Midbrain (tissue), 1 donor: ENCODE measurements around the gene APP.

Source experiments
- DNase-seq: peaks from one replicate; lab custom pipeline; 2025; lab: John Stamatoyannopoulos, UW

Gene APP

DNA sequence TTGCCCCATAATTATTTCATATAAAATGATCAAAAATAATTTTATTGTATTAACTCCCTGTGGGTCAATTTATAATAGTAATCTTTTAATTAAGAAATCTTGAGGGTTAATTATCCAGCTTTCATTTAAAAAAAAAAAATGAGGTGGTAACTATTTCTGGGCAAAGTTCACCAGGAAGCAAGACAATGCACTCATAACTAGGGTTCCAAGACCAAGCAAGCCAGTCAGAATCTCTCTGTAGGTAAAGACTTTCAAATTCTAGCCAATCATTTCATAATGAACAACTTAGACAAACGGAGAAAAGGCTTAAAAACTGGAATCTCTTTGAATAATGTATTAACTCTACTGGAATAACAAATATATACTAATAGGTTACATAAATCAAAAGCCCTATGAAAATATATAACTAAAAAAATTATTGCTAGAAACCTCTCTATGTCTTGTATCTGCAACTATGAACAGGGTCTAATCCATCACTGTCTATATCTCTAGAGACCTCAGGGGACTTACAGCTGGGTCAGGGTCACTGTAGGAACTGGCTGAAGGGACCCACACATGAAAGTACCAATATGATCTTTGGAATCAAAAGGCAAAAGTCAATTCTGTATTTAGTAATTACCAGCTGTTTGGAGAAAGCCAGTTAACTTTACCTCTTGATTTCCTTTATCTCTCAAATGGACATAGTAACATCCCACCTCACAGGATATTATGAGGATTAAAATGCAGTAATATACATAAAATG lies 43.3 kb downstream of the APP start:
- DNase-seq = no peak

DNA sequence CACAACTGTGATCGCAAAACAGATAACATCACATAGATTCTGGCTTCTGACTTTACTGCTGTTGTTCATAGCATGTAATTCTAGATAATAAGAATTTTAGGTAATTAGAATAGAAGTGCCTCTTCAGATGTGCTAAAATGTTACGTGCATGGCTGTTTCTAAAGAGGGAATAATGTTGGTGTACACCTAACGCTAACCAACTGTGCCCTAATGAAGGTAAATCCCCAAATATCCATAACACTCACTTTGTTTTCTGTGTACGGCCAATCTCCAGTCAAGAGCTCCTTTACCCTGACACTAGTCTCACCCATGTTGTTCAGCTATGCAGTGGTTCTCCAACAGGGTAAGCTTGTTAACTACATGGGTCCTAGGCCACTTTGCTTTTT lies 44.4 kb downstream of the APP start:
- no peak for DNase-seq

DNA sequence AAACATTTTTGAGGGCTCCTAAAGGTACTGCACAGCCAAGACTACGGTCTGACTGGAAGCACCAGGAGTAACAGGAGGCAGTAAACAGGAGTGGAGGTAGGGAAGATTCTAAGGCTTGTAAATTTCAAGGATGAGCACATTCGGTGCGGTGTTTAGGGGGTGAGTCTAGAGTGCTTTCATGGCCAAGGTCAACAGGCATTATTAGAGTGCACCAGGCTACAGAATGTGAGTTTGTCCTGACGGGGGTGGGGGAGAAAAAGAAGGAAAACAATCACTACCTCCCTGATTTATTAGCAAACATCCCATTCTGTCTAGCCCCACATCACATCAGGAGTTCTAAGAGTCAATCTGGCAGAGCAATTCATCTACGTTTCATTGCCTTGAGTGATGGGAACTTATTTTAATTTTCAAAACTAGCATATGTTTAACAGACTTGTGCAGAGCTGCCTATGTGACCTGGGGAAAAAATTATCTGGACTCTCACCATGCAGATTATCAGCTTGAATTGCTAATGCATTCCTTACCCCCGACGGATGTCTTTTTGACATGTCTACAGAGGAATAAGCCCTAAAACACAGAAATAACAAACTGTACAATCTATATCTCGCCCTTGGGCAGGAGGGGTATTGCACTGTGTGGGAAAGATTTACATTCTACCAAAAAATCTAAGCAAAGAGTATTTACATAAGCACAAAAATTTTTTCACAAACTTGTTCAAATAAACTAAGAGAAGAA lies 45.0 kb downstream of the APP start:
- no peak for DNase-seq

DNA sequence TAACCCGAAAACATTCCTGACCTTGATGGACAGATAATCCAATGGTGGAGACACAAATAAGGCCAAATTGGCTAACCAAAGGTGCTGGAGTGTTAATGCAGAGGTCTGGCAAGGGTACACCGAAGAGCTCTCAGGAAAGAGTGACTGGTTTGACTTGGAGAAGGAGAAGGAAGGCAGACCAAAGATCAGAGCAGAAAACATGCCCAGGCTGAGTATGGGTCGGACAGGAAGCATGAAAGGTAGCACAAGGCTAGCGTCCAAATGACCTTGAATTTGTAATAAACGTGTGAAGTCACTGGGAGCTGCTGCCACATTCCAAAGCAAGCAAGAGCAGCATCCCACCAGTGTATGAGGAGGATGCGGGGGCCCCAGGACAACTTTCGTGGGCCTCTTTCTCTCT lies 45.7 kb downstream of the APP start:
- no peak for DNase-seq

DNA sequence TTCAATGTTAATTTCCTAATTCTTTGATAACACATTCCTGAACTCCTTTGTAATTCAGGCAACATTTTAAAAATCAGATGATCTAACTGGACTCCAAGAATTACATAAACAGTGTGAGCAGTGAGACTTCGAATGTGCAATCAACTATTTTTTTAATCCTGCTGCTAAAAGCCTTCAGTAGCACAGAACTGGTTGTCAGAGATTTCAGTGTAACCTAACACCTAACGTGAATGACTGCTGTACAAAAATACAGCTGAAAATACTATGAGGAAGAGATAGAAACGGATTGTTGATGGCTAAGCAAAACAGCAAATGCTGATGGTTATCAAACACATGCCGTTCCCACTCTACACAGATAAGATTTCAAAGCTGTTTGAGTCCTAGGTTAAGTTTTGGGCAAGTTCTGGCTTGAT lies 46.1 kb downstream of the APP start:
- DNase-seq = no peak

DNA sequence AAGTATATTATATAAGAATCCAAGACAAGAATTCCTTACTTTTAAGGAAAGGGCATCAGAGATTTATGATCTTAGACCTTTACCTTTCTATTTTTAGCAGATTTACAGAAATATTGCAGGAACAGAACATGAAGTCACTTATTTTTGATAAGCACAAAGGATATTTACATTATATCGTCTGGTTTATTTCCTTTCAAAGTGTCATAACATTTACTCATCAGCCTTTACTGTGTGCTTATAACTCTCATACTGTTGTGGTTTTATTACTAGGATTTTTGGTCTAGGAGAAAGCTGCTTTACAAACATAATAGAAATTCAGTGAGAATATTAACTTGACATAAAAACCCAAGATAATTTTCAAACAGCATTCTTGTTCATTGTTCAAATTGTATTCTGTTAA lies 47.6 kb downstream of the APP start:
- no peak for DNase-seq

DNA sequence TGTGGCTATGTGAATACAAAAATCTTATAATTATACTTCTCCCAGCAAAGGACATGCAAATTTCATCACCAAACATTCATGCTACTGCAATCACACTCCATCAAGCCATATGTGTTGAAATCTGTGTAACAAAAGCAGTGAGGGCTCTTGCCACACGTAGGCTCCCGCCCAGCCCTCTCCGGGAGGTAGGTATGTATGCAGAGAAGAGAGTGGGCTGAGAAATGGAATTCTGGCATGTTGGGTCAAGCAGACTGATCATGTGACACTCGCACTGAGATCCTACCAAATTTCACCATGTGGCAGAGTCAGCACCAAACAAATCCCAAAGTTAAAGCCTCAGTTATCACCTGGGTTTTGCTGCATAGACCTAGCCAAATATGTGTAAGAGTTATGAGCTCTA lies 49.7 kb downstream of the APP start:
- DNase-seq = no peak

DNA sequence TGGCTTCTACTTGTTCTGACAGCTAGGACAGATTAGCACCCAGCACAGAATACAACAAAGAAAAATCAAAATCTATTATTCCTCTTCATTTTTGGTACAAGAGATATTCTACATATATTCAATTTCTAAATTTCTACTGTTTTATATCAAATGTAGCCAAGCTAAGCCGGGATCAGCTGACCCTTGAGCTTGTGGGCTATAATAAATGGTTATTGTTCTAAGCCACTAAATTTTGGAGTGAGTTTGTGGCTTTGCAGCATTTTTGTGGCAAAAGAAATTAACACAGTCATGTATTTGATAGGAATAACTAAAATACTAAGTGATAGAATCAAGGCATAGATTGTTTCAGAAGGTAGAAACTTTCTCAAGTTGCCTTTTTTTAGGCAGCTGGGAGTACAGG lies 50.7 kb downstream of the APP start:
- DNase-seq = no peak

DNA sequence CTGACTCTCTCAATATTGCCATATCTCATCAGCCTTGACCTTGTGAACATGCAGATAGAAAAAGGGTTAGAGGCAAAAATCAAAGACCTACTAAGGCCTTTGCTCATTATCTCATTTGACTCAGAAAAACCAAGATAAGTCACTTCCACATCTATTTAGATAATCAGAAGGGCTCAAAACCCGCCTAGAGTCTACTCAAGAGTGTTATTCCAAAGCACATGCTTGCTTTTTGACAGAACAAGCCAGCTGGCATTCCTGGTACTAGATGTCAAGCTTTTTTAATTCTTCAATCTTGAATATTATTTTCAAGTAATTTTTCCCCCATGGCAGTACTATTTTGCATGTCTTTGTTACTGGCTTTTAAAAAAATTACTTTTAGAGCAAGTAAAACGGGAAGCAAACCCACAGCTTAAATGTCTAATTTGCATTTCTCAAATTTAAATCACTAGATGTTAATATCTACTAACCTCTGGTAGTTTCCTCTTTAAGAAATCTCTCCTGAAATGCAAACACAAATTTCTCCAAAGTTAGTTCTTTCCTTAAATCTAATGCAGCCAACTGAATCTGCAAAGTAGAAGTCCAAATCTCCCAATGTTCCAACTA lies 51.5 kb downstream of the APP start:
- DNase-seq = no peak

DNA sequence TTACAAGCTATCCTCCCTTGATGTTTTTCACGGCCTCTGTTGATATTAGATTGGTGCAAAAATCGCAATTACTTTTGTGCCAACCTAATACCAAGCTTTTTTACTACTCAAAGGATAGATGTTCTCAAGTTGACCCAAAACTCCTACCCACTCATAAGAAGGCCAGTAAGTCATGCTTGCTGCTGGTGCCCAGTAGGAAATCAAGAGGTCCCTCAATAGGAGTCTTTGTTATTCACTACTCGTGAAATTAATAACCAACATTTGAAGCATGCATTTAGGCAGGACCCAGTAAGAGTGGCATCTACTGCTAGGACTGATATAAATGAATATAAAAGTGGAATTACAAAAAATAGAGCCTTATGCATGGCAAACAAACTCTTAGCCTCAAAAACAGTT lies 52.6 kb downstream of the APP start:
- DNase-seq = no peak

DNA sequence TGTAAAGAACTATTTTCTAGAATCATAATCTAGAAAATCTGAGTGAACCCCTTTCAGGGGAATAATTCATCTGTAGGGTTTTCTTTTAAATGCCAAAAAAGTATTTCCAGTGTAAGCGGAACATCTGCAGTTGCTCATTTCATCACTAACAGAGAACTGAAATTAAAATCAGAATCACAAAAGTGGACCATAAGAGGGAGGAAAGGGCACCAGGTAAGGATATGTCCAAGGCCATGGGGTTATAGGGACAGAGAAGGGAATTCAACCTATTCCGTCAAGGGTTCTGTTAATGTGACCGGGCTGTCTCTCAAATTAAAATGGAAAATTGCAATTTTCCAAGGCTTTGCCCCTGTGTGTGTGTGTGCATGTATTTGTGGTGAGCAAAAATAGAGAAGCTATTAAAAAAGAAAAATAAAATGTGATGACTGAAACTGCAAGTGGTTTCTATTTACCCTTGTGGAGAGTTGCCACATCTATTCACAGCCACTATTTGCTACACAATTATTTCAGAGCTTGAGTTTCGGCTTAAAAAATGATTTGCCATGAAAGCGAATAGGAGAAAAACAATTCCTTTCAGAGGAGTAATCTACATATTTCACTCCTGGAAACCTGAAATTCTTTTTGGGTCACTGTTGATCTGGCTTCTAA lies 53.1 kb downstream of the APP start:
- DNase-seq = no peak

DNA sequence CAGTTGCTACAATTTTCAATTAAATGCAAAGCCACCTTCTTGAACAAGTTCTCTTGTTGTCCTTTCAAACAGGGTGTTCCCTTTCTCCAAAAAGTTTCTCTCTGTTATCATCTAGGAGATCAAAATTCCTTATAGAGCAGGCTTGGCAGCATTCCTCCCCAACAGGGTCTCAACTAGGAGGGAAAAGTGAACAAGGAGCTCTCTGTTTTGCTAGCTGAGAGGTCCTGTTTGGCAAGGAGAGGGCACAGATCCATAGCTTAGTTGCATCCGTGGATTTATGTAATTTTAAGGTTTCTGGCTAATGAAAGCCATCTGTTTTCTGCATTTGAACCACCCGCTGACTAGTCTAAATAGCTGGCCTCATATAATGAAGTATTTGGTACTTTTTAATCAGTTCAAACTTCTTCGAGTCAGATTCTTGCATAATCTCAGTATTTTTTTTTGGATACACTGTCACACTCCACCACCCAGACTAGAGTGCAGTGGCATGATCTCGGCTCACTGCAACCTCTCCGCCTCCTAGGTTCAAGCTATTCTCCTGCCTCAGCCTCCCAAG lies 54.0 kb downstream of the APP start:
- no peak for DNase-seq

DNA sequence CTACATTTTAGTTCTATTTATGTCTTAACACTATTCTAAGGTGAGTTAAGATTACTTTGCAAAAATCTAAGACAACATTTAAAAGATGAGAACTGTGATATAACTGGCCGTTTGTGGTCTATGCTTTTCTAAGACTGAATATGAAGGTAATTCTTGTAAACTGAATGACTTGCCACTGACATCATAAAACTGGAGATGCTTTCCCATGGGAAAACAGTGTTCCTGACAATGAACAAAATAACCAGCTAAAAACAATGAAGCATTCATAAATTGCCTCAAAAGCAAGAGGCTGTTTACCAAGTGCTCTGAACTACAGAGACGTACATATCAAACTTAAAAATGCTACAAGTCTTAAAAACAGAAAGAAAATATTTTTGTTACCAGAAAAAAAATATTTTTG lies 54.7 kb downstream of the APP start:
- DNase-seq = peak; percentile 82

DNA sequence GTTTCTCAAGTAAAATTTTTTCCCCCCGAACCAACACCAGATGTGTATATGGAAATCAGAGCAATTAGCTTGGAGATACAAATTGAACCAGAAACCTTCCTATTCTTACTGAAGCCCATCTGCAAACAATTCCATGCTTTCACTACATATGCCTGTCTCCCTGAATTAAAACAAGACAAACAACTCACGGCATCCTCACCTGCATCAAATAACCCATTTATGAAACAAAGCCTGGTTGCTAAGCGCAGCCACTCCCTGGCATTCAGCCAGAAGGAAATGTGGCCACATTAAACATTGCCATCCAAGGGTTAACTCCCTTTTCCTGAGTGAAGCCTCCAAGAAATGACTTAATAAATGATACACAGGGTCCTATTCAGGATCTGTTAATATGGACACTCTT lies 55.3 kb downstream of the APP start:
- DNase-seq = no peak

DNA sequence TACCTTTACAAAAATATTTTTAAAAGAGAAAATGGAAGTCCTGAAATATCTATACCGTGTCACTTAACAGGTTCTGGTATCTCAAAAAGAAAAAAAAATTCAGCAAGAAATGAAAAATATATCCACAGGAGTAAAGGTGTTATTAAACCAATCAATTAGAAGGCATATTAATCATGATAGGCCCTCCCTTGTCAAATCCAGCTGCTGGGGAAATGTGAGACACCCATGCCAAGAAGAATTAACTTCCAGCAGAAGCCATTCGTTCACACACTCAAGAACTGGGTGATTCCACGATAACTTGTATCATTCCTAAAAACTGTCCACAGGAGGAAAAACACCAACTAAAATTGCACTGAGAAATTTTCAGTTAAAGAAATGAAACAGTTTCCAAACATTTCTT lies 57.6 kb downstream of the APP start:
- DNase-seq = no peak

DNA sequence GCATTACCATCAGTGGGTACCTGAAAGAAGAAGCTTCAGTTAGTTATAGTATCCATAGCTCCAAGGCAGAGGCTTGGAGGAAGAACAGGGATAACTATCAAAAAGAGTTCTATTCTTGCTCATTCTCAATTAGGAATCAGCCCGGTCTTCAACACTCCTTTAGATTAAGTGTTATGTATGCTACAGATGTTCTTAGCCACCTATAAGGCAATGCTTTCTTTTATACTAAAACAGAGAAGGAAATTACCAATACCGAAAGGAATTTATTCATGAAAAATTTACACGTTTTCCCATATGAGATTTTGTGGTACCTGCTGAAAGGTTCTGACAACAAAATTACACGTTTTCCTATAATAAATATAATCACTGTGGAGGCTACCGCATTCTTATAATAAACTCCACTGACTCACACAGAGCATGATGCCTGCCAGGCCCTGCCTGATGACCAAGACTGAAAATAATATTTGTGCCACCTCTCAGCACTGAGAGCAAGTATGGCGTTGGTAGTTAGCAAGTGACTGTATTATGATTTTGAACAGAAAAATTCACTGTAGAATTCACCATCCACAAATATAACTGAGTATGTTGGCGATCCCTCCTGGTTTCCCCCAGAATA lies 58.3 kb downstream of the APP start:
- DNase-seq = no peak

DNA sequence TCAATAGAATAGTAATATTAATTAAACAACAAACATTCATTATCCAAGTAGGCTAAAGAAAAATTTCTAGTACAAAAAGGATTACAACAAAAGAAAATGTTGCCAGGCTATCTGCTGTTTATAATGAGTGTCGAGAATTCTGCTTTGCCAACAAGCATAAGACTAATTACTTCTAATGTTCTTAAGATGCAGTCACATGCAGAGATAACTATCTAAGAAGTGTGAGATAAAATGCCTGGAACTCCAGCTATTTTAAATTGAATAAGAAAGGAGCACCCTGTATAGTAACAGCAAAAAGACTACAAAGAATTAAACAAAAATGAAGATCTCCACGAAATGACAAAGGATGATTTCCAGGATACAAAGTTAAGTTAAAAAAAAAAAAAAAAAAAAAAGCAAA lies 59.9 kb downstream of the APP start:
- DNase-seq = no peak

DNA sequence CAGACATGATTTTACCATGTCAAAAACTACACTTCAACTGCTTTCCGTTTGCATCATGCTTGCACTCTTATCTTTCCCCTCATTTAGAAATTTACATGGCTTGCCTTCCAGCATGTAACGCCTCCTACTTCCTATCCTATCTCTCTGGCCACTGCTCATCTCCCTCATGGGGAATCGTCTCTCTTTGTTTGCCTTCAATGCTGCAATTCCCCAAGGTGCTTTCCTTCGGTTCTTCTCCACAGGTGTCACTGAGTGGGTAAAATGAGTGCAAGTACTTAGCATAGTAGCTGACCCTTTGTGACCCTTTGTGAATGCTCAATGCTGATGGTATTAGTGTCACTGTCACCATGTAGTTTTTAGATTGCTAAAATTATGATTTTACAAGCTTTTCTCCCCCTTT lies 63.1 kb downstream of the APP start:
- no peak for DNase-seq

DNA sequence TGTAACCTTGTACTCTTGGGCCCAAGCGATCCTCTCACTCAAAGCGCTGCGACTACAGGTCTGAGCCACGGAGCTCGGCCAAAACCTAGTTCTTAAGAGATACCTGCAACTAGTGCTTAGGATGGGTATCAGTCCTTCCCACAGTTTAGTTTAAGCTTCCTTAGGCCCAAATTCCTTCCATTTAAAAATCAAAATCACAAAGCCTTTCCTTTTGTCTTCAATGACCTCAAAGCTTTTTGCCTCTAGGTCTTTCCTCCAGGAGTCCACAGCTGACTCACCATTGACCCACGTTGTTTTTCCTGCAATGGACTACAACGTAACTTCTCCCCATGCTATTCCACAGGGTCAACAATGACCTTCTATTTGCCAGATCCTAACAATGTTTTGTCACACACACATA lies 64.0 kb downstream of the APP start:
- no peak for DNase-seq

DNA sequence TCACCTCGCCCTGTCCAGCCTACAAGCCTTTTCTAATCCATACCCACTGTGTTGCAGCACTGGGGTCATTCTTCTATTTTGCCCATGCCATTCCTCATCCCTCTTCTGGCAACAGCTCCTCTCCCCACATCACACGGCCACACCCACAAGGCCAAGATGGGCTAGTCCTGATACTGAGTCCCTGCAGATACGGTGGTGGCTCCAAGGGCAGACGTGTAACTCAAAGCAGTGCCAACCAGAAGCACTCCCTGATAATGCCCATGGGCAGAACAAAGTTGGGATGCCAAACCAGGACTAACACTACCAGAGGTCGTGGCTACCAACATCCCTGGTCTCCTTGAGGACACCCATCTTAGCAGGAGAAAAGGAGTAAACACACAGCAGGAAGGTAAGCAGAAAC lies 64.8 kb downstream of the APP start:
- no peak for DNase-seq

DNA sequence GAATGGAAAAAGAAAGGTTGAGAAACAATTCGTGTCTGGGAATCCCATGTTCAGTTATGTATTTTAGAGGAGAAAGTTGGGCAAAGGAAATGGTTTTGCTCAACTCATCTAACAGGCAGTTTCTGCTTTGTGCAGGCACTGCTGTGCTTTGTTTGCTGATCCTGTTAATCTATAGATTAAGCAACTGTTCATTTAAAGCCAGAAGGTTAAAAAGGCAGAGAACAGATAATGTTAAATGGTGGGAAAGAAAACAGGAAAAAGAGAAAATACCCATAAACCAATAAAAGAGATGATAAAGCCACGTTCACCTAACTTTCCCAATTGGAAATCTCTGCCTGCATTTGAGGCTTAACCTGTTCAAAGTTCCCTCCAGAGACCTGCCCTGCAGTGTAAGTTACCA lies 70.0 kb downstream of the APP start:
- DNase-seq = no peak

DNA sequence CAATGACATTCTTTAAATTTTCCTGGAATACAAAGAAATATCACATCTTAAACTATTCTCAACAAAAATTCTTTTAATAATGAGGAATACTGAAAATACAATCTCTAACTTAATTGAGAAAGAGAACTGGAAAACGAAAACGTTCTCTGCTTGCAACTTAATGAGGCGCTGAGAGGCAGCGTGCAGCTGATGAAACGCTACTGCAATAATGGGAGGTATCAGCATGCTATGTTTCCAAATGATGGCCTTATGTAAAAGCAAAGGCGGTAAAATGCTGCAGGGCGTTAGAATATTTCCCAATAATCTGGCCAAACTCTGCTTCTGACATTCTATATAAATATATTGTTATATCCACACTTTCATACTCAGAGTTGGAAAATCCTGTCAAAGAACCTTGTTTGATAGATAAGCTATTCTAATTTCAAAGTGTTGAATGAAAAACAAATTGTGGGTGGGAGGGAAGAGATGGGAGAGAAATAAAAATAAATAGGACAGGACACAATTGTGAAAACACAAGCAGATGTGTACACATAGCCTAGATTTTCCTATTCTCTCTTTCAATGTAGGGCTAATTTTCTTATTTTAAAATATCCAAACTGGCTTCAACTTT lies 70.9 kb downstream of the APP start:
- DNase-seq = peak; percentile 38
